Natural killer cell (primary cell): ENCODE measurements around the gene PAK6. TPM values are rescaled to one million over a fixed set of nuclear protein-coding genes. Genes with fewer than 3 reads are reported as not detected.

Experiments
- ATAC-seq, 3 donors: fragments of 150-1000 bp in 2 of 3; fragments of 200-7000 bp in 1 of 3; cut with Tn5 transposase; 1 replicate in 1 of 3; 2 replicates in 2 of 3; pipeline ENCODE4 v1.10.0; 2021; ENCODE audit warnings: mild to moderate bottlenecking in 2 of 3, moderate library complexity in 2 of 3
- DNase-seq, 2 donors: peaks; one replicate each; pipeline versions ENCODE4 v3.0.0 to v3.0.0-alpha.2; 2013 to 2021; ENCODE audit warnings: mixed read lengths in 1 of 2
- H3K27ac ChIP-seq: one replicate; pipeline ENCODE4 v1.5.1; 2013; ENCODE audit warnings: mild to moderate bottlenecking, low read length
- H3K27me3 ChIP-seq: one replicate; pipeline ENCODE4 v1.6.1; 2013; ENCODE audit warnings: low read length; ENCODE audit not compliant: control insufficient read depth, insufficient read depth
- H3K36me3 ChIP-seq: one replicate; pipeline ENCODE4 v1.6.1; 2013; ENCODE audit warnings: low read length; ENCODE audit not compliant: control insufficient read depth, insufficient read depth
- H3K4me1 ChIP-seq: one replicate; pipeline ENCODE4 v1.6.1; 2013; ENCODE audit warnings: low read length; ENCODE audit not compliant: control insufficient read depth, insufficient read depth
- H3K4me3 ChIP-seq: one replicate; pipeline ENCODE4 v1.5.1; 2013; ENCODE audit warnings: low read length
- H3K9me3 ChIP-seq: one replicate; pipeline ENCODE4 v1.6.1; 2013; ENCODE audit warnings: low read length; ENCODE audit not compliant: control insufficient read depth, insufficient read depth
- H3K27ac Mint-ChIP-seq, 2 donors: one replicate each; pipeline ENCODE4 v1.8.0; 2022; ENCODE audit warnings: mild to moderate bottlenecking in 2 of 2, mixed read lengths in 2 of 2, moderate library complexity in 1 of 2
- H3K27me3 Mint-ChIP-seq, 2 donors: one replicate each; pipeline ENCODE4 v1.8.0; 2022; ENCODE audit warnings: low read depth in 2 of 2, mixed read lengths in 2 of 2
- H3K36me3 Mint-ChIP-seq: one replicate; pipeline ENCODE4 v1.8.0; 2022; ENCODE audit warnings: mixed read lengths
- H3K4me1 Mint-ChIP-seq, 2 donors: one replicate each; pipeline ENCODE4 v1.8.0; 2022; ENCODE audit warnings: mixed read lengths in 2 of 2
- H3K4me3 Mint-ChIP-seq: one replicate; pipeline ENCODE4 v1.8.0; 2022; ENCODE audit warnings: mild to moderate bottlenecking, moderate library complexity, mixed read lengths
- H3K9me3 Mint-ChIP-seq, 2 donors: one replicate each; pipeline ENCODE4 v1.8.0; 2022; ENCODE audit warnings: mixed read lengths in 2 of 2
- WGBS: methylation state at CpG from one replicate; pipeline ENCODE4 v1.1.7; 2013; ENCODE audit warnings: missing lambda C conversion rate; ENCODE audit not compliant: insufficient coverage; 5-methylcytosine and 5-hydroxymethylcytosine counted together
- intact Hi-C: fragments of 100-400 bp; cut with micrococcal nuclease; formaldehyde crosslinking; loops from one replicate; pipeline ENCODE4 v1.14.2; 2022
- total RNA-seq, 4 donors: library from RNA; stranded (reverse); fragments of 120-200 nt in 1 of 4; gene quantifications; one replicate each; pipeline versions ENCODE4 v1.2.3 to v1.2.4, GENCODE V29; 2013 to 2022
- TF ChIP-seq, protein P1 (sequence below): fragments of 200-600 bp; IDR thresholded peaks from one replicate; pipeline ENCODE4 v1.8.0; 2022; ENCODE audit warnings: antibody characterized with exemption

The PAK6 gene
- total RNA-seq, 3 donors from 2014 or later (not counting 1 experiment from before 2014, with no cell fraction given), result 7.6 to 10.9 (median 7.9) TPM

DNA sequence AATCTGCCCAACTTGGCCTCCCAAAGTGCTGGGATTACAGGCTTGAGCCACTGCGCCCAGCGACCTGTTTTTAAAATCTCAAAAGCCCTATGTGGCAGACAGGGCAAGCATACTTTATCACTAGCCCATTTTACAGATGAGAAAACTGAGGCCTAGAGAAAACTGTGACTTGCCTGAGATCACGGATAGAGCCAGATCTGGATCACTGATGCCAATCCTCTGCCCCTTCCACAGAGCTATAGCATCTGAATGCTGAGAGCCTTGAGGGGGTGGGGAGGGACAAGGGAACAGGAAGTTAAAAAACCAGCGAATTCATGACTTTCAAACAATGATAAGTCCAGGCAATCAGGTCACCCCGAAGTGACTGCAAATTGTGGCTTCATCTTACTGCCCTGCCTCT lies 36.7 kb downstream of the PAK6 start:
- H3K9me3 Mint-ChIP-seq, result no peaks in the 10 kb centered on the region
- TF ChIP-seq, protein P1, sequence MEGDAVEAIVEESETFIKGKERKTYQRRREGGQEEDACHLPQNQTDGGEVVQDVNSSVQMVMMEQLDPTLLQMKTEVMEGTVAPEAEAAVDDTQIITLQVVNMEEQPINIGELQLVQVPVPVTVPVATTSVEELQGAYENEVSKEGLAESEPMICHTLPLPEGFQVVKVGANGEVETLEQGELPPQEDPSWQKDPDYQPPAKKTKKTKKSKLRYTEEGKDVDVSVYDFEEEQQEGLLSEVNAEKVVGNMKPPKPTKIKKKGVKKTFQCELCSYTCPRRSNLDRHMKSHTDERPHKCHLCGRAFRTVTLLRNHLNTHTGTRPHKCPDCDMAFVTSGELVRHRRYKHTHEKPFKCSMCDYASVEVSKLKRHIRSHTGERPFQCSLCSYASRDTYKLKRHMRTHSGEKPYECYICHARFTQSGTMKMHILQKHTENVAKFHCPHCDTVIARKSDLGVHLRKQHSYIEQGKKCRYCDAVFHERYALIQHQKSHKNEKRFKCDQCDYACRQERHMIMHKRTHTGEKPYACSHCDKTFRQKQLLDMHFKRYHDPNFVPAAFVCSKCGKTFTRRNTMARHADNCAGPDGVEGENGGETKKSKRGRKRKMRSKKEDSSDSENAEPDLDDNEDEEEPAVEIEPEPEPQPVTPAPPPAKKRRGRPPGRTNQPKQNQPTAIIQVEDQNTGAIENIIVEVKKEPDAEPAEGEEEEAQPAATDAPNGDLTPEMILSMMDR, result no peak
- intact Hi-C loops, result loop anchor here (5.0 kb wide), 1 partner anchor 488 kb away; no protein-coding TSS in a partner anchor
- H3K4me3 Mint-ChIP-seq, result no peak overlapping the region
- Histone ChIP-seq H3K4me1 (peaks cover 25% of the 10 kb centered on the region), H3K36me3 (no peaks in the 10 kb centered on the region), H3K27me3 (peaks cover 8% of the 10 kb centered on the region), H3K4me3 (no peak overlapping the region), H3K9me3 (no peaks in the 10 kb centered on the region), H3K27ac (no peak overlapping the region)
- H3K27ac Mint-ChIP-seq, result no peak overlapping the region
- no peak for DNase-seq
- no peak for ATAC-seq
- peaks cover 11 to 22% of the 10 kb centered on the region in 2 donors for H3K27me3 Mint-ChIP-seq
- H3K4me1 Mint-ChIP-seq, result peaks cover 0 to 10% of the 10 kb centered on the region in 2 donors
- 62% methylated on average over 4 of the region's 5 CpGs for WGBS
- no peaks in the 10 kb centered on the region for H3K36me3 Mint-ChIP-seq

DNA sequence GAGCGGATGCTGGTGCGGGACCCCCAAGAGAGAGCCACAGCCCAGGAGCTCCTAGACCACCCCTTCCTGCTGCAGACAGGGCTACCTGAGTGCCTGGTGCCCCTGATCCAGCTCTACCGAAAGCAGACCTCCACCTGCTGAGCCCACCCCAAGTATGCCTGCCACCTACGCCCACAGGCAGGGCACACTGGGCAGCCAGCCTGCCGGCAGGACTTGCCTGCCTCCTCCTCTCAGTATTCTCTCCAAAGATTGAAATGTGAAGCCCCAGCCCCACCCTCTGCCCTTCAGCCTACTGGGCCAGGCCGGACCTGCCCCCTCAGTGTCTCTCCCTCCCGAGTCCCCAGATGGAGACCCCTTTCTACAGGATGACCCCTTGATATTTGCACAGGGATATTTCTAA lies 37.1 kb downstream of the PAK6 start:
- no peak overlapping the region for H3K4me3 Mint-ChIP-seq
- TF ChIP-seq, protein P1, result no peak
- Histone ChIP-seq H3K9me3 (no peaks in the 10 kb centered on the region), H3K27me3 (peaks cover 12% of the 10 kb centered on the region), H3K36me3 (no peaks in the 10 kb centered on the region), H3K4me3 (no peak overlapping the region), H3K4me1 (peaks cover 25% of the 10 kb centered on the region), H3K27ac (no peak overlapping the region)
- H3K27ac Mint-ChIP-seq, result no peak overlapping the region
- no peaks in the 10 kb centered on the region for H3K36me3 Mint-ChIP-seq
- no peak for ATAC-seq
- peaks cover 11 to 27% of the 10 kb centered on the region in 2 donors for H3K27me3 Mint-ChIP-seq
- peaks cover 0 to 11% of the 10 kb centered on the region in 2 donors for H3K4me1 Mint-ChIP-seq
- DNase-seq, result no peak
- WGBS, result 92% methylated on average over 7 of the region's 7 CpGs
- no peaks in the 10 kb centered on the region for H3K9me3 Mint-ChIP-seq
- intact Hi-C loops, result loop anchor here (5.0 kb wide), 1 partner anchor 489 kb away; no protein-coding TSS in a partner anchor

DNA sequence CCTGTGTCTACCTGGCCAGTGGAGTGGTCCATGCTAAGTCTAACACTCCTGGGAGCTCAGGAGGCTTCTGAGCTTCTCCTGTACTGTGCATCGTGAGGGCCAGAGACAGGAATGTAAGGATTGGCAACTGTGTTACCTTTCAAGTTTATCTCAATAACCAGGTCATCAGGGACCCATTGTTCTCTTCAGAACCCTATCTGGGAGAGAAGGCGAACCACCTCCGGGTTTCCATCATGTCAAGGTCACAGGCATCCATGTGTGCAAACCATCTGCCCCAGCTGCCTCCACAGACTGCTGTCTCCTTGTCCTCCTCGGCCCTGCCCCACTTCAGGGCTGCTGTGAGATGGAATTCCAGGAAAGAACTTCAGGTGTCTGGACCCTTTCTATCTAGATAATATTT lies 38.1 kb downstream of the PAK6 start:
- ATAC-seq (no peak), DNase-seq (no peak)
- H3K4me1 ChIP-seq, result peaks cover 28% of the 10 kb centered on the region
- TF ChIP-seq, protein P1, result no peak
- no peaks in the 10 kb centered on the region for H3K9me3 ChIP-seq
- WGBS, result 66% methylated on average over 4 of the region's 4 CpGs
- peaks cover 0 to 15% of the 10 kb centered on the region in 2 donors for H3K4me1 Mint-ChIP-seq
- peaks cover 15% of the 10 kb centered on the region for H3K27me3 ChIP-seq
- H3K4me3 ChIP-seq, result no peak overlapping the region
- H3K9me3 Mint-ChIP-seq, result no peaks in the 10 kb centered on the region
- intact Hi-C loops, result loop anchor here (5.0 kb wide), 1 partner anchor 490 kb away; no protein-coding TSS in a partner anchor
- H3K4me3 Mint-ChIP-seq, result no peak overlapping the region
- H3K36me3 Mint-ChIP-seq, result no peaks in the 10 kb centered on the region
- peaks cover 11 to 29% of the 10 kb centered on the region in 2 donors for H3K27me3 Mint-ChIP-seq
- H3K27ac Mint-ChIP-seq, result no peak overlapping the region
- no peaks in the 10 kb centered on the region for H3K36me3 ChIP-seq
- no peak overlapping the region for H3K27ac ChIP-seq

DNA sequence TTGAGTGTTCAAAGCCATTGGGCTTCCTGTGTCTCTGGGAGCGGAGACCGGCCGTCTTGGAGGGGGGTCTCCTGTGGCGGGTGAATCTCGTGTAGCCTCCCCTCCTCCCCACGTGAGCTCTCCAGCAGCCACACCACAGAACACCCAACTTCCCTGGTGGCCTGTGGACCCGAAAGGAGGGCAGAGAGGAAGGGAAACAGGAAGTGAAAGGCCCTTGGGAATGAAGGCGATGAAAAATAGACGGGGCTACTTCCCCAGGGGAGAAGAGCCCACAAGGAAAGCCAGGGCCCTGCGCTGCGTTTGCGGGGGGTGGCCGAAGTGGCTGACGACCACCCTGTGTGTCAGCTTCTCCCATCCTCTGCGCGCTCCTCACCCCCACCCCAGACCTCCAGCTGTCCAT lies 38.6 kb downstream of the PAK6 start:
- H3K4me1 Mint-ChIP-seq, result peaks cover 0 to 15% of the 10 kb centered on the region in 2 donors
- intact Hi-C loops, result loop anchor here (5.0 kb wide), 1 partner anchor 490 kb away; no protein-coding TSS in a partner anchor
- ATAC-seq, result no peak
- H3K36me3 Mint-ChIP-seq, result no peaks in the 10 kb centered on the region
- H3K4me3 Mint-ChIP-seq, result no peak overlapping the region
- H3K36me3 ChIP-seq, result no peaks in the 10 kb centered on the region
- peaks cover 11 to 29% of the 10 kb centered on the region in 2 donors for H3K27me3 Mint-ChIP-seq
- H3K9me3 ChIP-seq, result no peaks in the 10 kb centered on the region
- H3K4me3 ChIP-seq, result no peak overlapping the region
- TF ChIP-seq, protein P1, result no peak
- 23% methylated on average over 14 of the region's 16 CpGs for WGBS
- peaks cover 28% of the 10 kb centered on the region for H3K4me1 ChIP-seq
- H3K9me3 Mint-ChIP-seq, result no peaks in the 10 kb centered on the region
- no peak overlapping the region for H3K27ac Mint-ChIP-seq
- H3K27me3 ChIP-seq, result peaks cover 15% of the 10 kb centered on the region
- H3K27ac ChIP-seq, result no peak overlapping the region
- DNase-seq, result no peak
